A673 (cell line): ENCODE results near the gene GPR84.
"Not testable (repeated sequence)": the region's sequence is repeated elsewhere in the genome, so short reads cannot be mapped to it uniquely, and the experiment has no call there.

Source experiments
- CTCF ChIP-seq: fragments of 300-800, 200-600 bp; sonication (generic); conservative IDR thresholded peaks from 2 replicates; pipeline ENCODE4 v1.5.1; 2017; ENCODE audit warnings: low read depth, mild to moderate bottlenecking, antibody characterized with exemption, low read length, moderate library complexity, mixed read lengths
- EZH2 ChIP-seq: fragments of 200-600 bp; sonication (generic); IDR thresholded peaks from 2 replicates; pipeline ENCODE4 v1.6.1; 2017; ENCODE audit warnings: borderline replicate concordance, low read depth, mild to moderate bottlenecking, mixed read lengths, antibody characterized with exemption, low read length; ENCODE audit not compliant: poor library complexity, severe bottlenecking

GRCh38 chr12:54325442-54326109 is 38.7 kb downstream of the GPR84 start:
- not testable (repeated sequence) for TF ChIP-seq CTCF, EZH2
